Neural crest cell (in vitro differentiated cells): Measurements from ENCODE around the gene COL8A2. TPM values are rescaled to one million over a fixed set of nuclear protein-coding genes. Genes with fewer than 3 reads are reported as not detected.

Source experiments
- DNase-seq: peaks from one replicate; pipeline ENCODE4 v3.0.0; 2021; ENCODE audit warnings: low read depth, mixed read lengths, low spot score
- H3K27ac Mint-ChIP-seq: one replicate; pipeline ENCODE4 v1.8.0; 2021; ENCODE audit warnings: mild to moderate bottlenecking, mixed read lengths; ENCODE audit not compliant: unreplicated experiment
- H3K27me3 Mint-ChIP-seq: 2 replicates; pipeline ENCODE4 v1.8.0; 2021; ENCODE audit warnings: low read depth, mild to moderate bottlenecking, mixed read lengths
- H3K36me3 Mint-ChIP-seq: 2 replicates; pipeline ENCODE4 v1.8.0; 2021; ENCODE audit warnings: low read depth, mild to moderate bottlenecking, mixed read lengths
- H3K4me1 Mint-ChIP-seq: 2 replicates; pipeline ENCODE4 v1.8.0; 2021; ENCODE audit warnings: mixed read lengths
- H3K4me3 Mint-ChIP-seq: one replicate; pipeline ENCODE4 v1.8.0; 2021; ENCODE audit warnings: mild to moderate bottlenecking, mixed read lengths
- H3K9me3 Mint-ChIP-seq: 2 replicates; pipeline ENCODE4 v1.8.0; 2021; ENCODE audit warnings: mixed read lengths
- total RNA-seq: library from RNA; stranded (reverse); gene quantifications from 2 replicates; pipeline ENCODE4 v1.2.1, GENCODE V29; 2021
- TF ChIP-seq, protein P1 (sequence below): fragments of 200-600 bp; sonication (generic); conservative IDR thresholded peaks from 2 replicates; pipeline ENCODE4 v1.5.0; 2021; ENCODE audit warnings: antibody characterized with exemption, mild to moderate bottlenecking

Gene COL8A2
- total RNA-seq, 1 donor from 2014 or later = 0.09 TPM

DNA sequence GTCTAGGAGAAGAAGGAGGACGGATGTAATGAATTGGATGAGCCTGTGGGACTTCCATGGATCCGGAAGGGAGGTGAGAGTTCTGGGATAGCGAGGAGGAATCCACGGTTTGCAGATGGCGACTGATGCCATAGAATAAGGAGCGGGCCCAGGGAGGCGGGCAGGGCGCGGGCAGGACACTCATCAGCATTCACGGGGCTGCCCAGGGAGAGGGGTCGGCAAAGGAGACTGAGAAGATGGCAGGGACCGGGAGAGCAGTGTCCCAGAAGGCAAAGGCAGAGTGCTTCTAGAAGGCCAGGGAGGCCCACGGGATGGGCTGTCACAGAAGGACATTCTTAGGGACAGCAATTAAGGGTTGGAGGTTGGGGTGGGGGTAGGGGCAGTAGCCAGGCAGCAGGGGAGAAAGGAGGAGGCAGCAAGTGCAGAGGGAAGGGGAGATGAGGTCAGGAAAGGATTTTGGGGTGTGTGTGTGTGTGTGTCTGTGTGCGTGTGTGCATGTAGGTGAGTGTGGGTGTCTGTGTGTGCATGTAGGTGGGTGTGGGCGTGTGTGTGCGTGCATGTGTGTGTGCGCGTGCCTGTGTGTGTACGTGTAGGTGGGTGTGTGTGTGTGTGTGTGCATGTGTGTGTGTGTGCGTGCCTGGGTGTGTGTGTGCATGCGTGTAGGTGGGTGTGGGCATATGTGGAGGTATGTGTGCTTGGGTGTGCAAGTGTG lies 1.1 kb upstream of the COL8A2 start:
- no peak for DNase-seq
- peaks cover 52% of the 10 kb centered on the region for H3K27me3 Mint-ChIP-seq
- H3K4me3 Mint-ChIP-seq = peak overlapping the region; percentile 56
- TF ChIP-seq, protein P1, sequence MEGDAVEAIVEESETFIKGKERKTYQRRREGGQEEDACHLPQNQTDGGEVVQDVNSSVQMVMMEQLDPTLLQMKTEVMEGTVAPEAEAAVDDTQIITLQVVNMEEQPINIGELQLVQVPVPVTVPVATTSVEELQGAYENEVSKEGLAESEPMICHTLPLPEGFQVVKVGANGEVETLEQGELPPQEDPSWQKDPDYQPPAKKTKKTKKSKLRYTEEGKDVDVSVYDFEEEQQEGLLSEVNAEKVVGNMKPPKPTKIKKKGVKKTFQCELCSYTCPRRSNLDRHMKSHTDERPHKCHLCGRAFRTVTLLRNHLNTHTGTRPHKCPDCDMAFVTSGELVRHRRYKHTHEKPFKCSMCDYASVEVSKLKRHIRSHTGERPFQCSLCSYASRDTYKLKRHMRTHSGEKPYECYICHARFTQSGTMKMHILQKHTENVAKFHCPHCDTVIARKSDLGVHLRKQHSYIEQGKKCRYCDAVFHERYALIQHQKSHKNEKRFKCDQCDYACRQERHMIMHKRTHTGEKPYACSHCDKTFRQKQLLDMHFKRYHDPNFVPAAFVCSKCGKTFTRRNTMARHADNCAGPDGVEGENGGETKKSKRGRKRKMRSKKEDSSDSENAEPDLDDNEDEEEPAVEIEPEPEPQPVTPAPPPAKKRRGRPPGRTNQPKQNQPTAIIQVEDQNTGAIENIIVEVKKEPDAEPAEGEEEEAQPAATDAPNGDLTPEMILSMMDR = no peak
- H3K27ac Mint-ChIP-seq = no peak overlapping the region
- no peaks in the 10 kb centered on the region for H3K9me3 Mint-ChIP-seq
- H3K4me1 Mint-ChIP-seq = peaks cover 7% of the 10 kb centered on the region
- no peaks in the 10 kb centered on the region for H3K36me3 Mint-ChIP-seq

DNA sequence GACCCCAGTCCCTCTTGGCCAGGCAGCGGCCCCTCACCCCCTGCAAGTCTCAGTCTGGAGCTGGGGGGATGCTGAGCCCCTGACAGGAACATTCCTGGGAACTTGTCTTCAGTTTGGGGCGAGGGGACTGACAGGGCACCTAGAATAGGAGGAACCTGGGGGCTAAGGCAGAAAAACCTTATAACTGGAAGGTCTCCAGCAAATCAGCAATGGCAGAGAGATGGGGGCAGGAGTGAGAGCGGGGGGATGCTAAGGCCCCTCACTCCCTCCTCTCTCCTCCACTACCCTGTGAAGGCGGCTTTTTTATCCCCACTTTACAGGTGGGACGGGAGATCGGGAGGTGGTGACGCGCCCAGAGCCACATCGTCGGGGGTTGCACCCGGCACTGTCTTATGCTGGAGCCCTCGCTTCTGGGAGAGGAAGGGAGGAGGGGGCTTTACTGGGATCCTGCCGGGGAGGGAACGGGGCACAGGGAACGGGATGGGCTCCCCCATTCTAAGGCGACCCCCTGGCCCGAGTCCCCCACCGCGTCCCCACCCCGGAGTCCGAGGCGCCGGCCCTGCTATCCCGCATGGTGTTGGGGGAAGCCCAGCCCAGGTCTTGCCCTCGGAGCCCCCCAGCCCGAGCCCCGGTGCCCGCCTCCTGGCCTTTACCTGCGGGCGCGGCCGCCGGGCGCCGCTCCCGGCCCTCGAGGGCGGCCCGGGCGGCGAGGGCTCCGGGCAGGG lies 456 bp downstream of the COL8A2 start:
- H3K27ac Mint-ChIP-seq = no peak overlapping the region
- H3K36me3 Mint-ChIP-seq = no peaks in the 10 kb centered on the region
- no peak overlapping the region for H3K4me3 Mint-ChIP-seq
- TF ChIP-seq, protein P1 = no peak
- peaks cover 56% of the 10 kb centered on the region for H3K27me3 Mint-ChIP-seq
- H3K9me3 Mint-ChIP-seq = no peaks in the 10 kb centered on the region
- peaks cover 11% of the 10 kb centered on the region for H3K4me1 Mint-ChIP-seq
- no peak for DNase-seq

GRCh38 chr1:36123356-36123755 lies 1.7 kb downstream of the COL8A2 start:
- Mint-ChIP-seq H3K27me3 (peaks cover 56% of the 10 kb centered on the region), H3K27ac (no peak overlapping the region), H3K9me3 (no peaks in the 10 kb centered on the region), H3K4me1 (peaks cover 11% of the 10 kb centered on the region), H3K4me3 (no peak overlapping the region), H3K36me3 (no peaks in the 10 kb centered on the region)
- TF ChIP-seq, protein P1 = no peak
- DNase-seq = no peak

GRCh38 chr1:36122062-36123030 lies 2.7 kb downstream of the COL8A2 start:
- H3K27ac Mint-ChIP-seq = no peak overlapping the region
- H3K9me3 Mint-ChIP-seq = no peaks in the 10 kb centered on the region
- H3K4me1 Mint-ChIP-seq = peaks cover 11% of the 10 kb centered on the region
- DNase-seq = no peak
- TF ChIP-seq, protein P1 = no peak
- peaks cover 52% of the 10 kb centered on the region for H3K27me3 Mint-ChIP-seq
- no peaks in the 10 kb centered on the region for H3K36me3 Mint-ChIP-seq
- H3K4me3 Mint-ChIP-seq = no peak overlapping the region

DNA sequence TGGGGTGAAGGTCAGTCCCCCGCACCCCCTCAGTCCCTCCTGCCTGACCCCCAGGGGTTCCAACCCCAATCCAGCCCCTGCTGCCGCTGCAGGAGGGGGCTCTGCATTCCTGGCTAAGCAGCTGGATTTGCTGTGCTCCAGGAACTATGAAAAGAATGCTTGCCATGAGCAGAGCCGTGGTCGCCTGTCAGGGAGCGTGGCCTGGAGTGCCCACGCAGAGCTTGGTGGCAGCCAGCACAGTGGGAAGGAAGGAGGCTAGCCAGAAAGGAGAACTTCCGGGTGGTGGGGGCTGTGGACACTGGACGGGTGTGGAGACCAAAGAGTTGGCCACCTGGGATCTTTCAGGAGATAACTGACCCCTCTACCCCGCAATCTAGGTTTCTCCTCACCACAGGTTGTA lies 5.6 kb downstream of the COL8A2 start:
- Mint-ChIP-seq H3K36me3 (no peaks in the 10 kb centered on the region), H3K4me3 (no peak overlapping the region), H3K27me3 (peaks cover 35% of the 10 kb centered on the region), H3K27ac (peak overlapping the region; percentile 43), H3K4me1 (peaks cover 4% of the 10 kb centered on the region), H3K9me3 (no peaks in the 10 kb centered on the region)
- TF ChIP-seq, protein P1 = no peak
- no peak for DNase-seq
